ENCODE data around the gene PPM1N. TPM values are rescaled to one million over a fixed set of nuclear protein-coding genes. Genes with fewer than 3 reads are reported as not detected.

PPM1N gene, protein sequence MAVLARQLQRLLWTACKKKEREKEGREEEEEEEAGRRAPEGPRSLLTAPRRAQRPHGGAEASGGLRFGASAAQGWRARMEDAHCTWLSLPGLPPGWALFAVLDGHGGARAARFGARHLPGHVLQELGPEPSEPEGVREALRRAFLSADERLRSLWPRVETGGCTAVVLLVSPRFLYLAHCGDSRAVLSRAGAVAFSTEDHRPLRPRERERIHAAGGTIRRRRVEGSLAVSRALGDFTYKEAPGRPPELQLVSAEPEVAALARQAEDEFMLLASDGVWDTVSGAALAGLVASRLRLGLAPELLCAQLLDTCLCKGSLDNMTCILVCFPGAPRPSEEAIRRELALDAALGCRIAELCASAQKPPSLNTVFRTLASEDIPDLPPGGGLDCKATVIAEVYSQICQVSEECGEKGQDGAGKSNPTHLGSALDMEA
- total RNA-seq (2014; rRNA removed; shearing (Covaris generic)): 1.6 and 2.0 TPM in 2 replicates
- polyA plus RNA-seq (2014; cell fraction: nucleus; rRNA removed): 1.6 and 3.0 TPM in 2 replicates

DNA sequence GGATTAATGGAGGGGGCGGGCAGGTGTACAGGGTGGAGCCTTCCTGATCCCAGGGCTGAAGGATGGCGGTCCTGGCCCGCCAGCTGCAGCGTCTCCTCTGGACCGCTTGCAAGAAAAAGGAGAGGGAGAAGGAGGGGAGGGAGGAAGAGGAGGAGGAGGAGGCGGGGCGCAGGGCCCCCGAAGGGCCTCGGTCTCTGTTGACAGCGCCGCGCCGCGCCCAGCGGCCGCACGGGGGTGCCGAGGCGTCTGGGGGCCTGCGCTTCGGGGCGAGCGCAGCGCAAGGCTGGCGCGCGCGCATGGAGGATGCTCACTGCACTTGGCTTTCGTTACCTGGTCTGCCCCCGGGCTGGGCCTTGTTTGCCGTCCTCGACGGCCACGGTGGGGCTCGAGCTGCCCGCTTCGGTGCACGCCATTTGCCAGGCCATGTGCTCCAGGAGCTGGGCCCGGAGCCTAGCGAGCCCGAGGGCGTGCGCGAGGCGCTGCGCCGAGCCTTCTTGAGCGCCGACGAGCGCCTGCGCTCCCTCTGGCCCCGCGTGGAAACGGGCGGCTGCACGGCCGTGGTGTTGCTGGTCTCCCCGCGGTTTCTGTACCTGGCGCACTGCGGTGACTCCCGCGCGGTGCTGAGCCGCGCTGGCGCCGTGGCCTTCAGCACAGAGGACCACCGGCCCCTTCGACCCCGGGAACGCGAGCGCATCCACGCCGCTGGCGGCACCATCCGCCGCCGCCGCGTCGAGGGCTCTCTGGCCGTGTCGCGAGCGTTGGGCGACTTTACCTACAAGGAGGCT, at the start of gene PPM1N:
Gene PPM1N, plus strand, starts transcription at position 33 of the 785 bp plus-strand sequence. Its CDS starts 30 bp downstream, at position 63.
- DNase-seq (ENCODE audit: extremely low read depth, low read depth): no peak

DNA sequence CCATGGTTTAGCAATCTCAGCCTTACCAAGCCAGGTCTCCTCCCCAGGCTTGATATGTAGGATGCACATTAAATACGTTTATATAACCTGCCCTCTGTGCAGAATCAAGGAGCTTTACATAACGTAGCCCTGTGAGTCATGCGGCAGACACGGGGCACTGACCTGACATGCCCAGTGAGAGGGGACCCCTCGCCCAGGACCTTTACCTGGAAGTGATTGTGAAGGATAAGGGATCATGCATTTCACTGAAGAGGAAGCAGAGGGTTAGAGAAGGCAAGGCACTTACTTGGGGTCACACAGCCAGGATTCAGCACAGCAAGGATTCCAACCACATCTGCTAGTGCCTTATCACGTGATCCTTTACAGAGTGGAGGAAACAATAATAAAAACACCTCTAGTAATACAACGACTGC, 49.4 kb upstream of the PPM1N start:
- no peak for DNase-seq (ENCODE audit: extremely low read depth, low read depth)

DNA sequence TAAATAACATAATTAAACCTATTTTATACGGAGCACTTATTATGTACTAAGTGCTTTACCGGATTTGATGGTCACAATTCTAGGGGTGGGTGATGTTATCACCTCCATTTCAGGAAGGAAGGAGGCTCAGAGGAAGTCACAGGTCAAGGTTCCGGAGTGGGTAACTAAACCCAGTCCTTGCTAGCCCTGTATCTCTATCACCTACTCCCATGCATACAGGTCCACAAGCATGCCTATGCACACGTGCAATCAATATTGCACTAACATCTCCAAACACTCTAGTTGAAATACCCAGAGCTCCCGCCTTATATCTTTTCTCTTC, 48.3 kb upstream of the PPM1N start:
- no peak for DNase-seq (ENCODE audit: extremely low read depth, low read depth)

DNA sequence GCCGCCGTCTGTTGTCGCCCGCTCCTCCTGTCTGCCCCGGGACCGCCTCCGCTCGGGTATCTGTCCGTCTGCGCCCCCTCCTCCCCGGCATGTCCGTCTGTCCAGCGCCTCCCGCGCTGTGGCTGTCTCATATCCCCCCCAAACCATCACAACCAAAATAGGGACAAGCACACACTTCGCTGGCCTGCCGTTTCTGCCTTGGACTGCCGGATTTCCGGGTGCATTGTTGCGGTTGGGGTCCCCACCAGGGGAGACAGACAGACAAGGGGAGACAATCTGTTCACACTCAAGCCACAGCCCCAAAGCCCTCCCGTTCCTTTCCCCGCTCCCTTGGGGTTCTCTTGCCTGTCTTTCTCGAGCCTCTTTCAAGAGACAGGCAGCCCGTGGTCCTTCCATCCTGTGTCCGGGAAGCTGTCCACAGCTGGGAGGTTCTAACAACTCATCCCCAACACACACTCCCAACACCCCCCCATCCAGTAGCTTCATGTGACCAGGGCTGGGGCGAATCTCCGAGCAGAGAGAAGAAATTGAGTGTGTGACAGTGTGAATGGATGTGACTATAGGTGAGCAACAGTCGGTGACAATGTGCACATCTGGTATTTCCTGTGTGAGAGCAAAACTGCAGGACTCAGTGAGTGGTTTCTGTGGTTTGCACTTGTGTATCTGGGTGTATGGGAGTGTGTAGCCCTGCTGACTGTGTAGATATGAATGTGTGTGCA, 47.0 kb upstream of the PPM1N start:
- no peak for DNase-seq (ENCODE audit: extremely low read depth, low read depth)

DNA sequence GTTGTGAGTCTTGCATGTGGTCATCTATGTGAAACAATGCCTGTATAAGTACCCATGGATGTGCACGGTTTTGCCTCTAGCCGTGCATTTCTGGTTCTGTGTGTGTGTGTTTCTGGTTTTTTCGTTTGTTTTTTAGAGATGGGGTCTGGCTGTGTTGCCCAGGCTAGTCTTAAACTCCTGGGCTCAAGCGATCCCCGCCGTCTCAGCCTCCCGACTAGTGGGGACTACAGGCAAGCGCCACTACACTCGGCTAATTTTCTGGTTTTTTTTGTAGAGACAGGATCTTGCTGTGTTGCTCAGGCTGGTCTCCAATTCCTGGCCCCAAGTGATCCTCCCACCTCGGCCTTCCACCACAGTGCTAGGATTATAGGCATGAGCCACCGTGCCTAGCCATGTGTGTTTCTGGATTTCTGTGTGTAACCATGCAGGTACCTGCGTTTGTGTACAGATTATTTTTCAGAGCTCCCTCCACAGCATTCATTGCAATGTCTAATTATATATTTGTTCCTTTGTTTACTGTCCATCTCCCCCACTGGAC, 46.3 kb upstream of the PPM1N start:
- no peak for DNase-seq (ENCODE audit: extremely low read depth, low read depth)

DNA sequence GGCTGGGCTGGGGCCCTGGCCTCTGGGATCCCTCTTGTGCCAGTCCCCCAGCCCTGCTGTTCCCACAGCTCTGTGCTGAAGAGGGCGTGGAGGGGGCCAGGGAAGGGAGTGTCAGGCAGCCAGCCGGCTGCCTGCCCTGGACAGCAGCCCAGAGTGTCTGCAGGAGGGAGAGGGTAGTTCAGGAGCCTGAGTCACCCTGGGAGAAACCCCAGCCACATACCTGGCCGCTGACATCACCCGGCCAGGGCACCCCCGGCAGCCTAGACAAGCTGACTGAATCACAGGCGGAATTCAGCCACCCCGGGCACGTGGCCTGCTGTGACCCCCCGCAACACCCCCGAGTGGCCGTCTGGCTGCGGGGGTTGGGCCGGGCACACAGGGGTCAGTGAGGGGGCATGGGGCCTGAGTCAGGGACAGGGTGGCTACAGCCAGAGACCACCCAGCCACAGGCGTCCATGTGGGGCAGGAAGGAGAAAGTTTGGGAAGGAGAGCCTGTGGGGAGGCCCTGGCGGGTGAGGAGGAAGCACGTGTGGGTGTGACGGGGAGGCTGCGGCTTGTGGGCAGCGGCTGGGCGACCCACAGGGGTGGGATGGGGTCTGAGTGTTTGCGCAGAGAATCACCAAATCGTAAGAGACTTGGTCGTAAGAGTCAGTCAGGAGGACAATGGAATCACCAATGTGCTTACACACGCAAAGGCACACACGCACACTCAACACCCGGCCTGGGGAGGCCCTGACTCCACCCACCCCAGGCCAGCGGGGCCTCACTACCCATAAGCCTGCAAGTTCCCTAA, 42.3 kb upstream of the PPM1N start:
- DNase-seq (ENCODE audit: extremely low read depth, low read depth): peak; percentile 81

DNA sequence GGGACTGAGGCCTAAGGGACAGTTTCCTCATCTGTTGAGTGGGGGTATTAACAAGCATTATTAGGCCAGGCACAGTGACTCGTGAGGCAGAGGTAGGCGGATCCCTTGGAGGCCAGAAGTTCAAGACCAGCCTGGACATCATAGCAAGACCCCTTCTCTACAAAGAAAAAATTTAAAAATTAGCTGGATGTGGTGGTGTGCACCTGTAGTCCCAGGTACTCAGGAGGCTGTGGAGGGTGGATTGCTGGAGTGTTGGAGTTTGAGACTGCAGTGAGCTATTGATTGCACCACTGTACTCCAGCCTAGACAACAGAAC, 41.8 kb upstream of the PPM1N start:
- DNase-seq (ENCODE audit: extremely low read depth, low read depth): no peak

DNA sequence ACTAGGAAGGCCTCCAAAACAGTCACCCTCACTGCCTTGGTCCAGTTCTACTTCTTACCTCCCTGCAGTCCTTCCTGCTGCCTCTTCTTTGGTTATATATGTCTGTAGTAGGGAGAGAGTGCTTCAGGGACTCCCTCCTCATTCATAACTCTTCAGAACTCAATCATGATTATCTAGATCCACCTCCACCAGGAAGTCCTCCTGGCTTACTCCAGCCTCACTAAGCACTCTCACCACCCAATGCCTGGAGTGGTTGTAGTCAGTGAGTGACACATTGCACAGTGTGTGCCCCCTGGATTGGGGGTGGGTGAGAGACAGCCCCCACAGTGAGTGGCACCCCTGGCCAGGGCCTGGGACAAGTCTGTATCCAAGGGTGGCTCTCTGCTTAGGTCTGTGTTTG, 40.5 kb upstream of the PPM1N start:
- no peak for DNase-seq (ENCODE audit: extremely low read depth, low read depth)

DNA sequence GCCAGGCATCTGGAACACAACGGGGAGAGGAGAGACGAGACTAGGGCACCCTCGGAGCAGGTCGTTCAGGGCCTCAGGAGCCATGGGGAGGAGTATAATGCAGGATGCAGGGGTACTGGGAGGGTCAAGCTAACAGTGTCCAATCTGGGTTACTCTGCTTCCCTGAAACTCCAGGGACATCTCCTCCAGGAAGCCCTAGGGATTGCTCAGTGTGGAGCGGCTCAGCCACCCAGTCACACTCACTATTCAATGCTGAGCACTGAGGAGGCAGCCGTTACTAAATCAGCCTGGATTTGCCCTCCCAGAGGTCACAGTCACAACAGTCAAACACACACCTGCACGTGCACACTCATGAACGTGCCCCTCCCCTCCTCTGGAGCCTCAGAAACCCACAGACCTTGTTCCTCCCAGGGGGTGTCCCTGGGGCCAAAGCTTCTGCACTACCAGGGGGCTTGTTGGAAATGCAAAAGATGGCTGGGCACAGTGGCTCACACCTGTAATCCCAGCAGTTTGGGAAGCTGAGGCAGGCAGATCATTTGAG, 37.4 kb upstream of the PPM1N start:
- no peak for DNase-seq (ENCODE audit: extremely low read depth, low read depth)

DNA sequence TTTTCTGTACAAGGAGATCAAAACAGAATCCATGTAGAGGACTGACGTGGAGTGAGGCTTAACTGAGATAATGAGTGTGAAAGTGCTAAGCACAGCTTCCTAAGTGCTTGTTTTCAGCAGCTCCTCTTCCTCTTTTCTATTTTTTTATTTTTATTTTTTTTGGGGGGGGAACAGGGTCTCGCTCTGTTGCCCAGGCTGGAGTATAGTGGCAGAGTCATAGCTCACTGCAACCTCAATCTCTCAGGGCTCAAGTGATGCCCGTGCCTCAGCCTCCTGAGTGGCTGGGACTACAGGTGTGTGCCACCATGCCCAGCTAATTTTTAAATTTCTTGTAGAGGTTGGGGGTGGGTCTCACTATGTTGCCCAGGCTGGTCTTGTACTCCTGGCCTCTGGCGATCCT, 36.1 kb upstream of the PPM1N start:
- no peak for DNase-seq (ENCODE audit: extremely low read depth, low read depth)

DNA sequence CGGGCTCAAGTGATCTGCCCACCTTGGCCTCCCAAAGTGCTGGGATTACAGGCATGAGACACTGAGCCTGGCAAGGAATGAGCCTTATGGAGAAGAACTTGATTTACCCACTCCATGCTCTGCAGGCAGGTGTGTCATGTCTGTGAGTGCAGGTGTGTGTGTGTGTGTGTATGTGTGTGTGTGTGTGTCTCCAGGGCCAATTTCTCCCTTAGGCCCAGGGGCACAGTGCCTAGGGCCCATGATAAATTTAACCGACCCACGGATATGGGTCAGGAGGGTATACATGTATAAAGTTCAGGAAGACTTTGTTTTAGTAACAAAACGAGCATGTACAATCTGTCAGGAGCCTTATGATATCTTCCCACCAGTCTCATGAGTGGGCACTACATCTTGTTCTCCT, 35.0 kb upstream of the PPM1N start:
- DNase-seq (ENCODE audit: extremely low read depth, low read depth): no peak

DNA sequence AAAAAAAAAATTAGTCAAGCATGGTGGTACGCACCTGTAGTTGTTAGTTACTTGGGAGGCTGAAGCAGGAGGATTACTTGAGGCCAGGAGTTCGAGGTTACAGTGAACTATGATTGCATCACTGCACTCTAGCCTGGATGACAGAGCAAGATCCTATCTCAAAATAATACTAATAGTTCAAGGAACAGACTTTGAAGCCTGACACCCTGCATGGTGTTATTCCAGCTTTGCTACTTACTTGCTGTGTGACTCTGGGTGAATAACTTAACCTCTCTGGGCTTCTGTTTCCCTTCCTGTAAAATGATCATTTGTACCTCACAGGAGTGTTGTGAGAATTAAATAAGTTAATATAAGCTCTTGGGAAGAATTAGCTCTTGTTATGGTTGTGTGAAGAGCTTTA, 34.0 kb upstream of the PPM1N start:
- no peak for DNase-seq (ENCODE audit: extremely low read depth, low read depth)

DNA sequence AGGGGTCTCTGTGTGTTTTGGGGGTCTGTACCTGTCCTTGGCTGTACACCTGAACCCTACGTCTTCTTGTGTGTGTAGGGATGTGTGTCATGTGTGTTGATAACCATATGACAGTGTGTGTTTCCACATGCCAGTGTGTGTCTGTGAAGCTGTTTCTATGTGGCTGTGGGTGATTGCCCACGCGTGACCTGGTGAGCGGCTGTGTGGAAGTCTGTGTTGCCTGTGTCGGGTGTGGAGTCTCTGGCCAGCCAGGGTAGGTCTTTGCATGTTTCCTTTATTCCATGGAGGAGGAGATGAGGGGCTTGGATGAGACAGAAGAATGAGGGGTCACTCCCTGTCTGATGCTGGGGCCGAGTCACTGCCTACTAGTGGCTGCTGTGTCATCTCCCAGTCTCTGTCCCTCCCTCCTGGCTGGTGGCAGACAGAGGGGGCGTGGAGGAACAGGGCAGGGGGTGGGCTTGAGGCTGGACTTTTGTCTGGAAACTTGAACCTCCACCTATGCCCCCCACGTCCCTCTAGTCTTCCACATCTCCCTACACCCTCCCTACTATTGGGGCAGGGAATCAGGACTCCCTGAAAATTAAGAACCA, 33.3 kb upstream of the PPM1N start:
- DNase-seq (ENCODE audit: extremely low read depth, low read depth): no peak

DNA sequence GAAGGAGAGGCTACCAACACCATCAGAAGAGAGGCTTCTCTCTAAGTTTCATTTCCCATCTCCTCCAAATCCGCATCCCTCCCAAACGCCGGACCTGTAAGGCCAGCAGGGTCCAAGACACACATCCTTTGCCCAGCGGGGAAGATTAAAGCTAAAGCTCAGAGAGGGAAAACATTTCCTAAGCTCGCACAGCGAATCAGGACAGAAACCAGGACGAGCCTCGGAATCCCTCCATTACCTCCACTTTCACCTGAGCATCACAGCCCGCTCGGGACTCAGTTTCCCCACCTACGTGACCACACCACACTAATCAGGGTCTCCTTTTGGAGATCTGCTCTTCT, 31.2 kb upstream of the PPM1N start:
- DNase-seq (ENCODE audit: extremely low read depth, low read depth): no peak

DNA sequence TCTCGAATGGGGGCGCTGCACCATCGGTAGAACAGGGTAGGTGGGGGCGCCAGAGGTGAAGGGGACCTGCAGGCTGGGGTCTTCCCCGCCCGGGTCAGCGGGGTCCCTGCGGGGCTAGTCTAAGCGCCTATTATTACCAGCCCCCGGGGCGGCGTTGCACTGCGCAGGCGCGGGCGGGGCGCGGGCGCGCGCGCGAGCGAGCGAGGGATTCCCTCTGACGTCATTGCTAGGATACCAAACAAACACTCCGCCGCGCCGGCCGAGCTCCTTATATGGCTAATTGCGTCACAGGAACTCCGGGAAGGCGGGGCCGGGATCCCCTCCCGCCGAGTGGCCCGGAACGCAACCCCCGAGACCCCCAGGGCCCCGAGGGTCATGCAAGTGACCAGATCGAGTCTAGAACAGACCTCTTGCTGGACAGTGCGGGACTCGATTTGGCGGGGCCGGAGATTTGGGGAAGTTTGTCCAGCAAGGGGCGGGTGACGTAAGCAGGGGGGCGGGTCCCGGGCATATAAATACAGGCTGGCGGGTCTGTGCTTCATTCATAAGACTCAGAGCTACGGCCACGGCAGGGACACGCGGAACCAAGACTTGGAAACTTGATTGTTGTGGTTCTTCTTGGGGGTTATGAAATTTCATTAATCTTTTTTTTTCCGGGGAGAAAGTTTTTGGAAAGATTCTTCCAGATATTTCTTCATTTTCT, 30.6 kb upstream of the PPM1N start, which contains the start of gene FOSB:
Gene FOSB, plus strand, starts transcription at position 541 of the 703 bp plus-strand sequence. CDS start 591 bp downstream, outside the sequence.
- peak; percentile 91 for DNase-seq (ENCODE audit: extremely low read depth, low read depth)

DNA sequence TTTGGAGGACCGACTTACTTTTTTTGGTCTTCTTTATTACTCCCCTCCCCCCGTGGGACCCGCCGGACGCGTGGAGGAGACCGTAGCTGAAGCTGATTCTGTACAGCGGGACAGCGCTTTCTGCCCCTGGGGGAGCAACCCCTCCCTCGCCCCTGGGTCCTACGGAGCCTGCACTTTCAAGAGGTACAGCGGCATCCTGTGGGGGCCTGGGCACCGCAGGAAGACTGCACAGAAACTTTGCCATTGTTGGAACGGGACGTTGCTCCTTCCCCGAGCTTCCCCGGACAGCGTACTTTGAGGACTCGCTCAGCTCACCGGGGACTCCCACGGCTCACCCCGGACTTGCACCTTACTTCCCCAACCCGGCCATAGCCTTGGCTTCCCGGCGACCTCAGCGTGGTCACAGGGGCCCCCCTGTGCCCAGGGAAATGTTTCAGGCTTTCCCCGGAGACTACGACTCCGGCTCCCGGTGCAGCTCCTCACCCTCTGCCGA, 30.0 kb upstream of the PPM1N start:
- no peak for DNase-seq (ENCODE audit: extremely low read depth, low read depth)

DNA sequence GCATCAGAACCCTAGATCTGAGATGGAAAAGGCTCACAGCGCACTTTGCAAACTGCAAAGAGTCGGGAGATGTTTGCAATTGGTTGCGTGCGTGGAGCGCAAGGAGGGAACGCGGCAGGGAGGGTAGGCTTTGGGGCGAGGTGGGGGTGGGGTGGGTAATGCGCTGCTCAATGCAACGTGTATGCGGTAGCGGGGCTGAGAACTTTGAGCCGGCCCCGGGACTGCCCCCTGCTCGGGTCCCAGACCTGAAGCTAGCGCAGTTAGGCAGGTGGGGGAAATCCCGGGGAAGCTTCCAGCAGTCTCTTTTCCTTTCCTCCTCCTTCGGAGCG, 29.5 kb upstream of the PPM1N start:
- DNase-seq (ENCODE audit: extremely low read depth, low read depth): no peak

DNA sequence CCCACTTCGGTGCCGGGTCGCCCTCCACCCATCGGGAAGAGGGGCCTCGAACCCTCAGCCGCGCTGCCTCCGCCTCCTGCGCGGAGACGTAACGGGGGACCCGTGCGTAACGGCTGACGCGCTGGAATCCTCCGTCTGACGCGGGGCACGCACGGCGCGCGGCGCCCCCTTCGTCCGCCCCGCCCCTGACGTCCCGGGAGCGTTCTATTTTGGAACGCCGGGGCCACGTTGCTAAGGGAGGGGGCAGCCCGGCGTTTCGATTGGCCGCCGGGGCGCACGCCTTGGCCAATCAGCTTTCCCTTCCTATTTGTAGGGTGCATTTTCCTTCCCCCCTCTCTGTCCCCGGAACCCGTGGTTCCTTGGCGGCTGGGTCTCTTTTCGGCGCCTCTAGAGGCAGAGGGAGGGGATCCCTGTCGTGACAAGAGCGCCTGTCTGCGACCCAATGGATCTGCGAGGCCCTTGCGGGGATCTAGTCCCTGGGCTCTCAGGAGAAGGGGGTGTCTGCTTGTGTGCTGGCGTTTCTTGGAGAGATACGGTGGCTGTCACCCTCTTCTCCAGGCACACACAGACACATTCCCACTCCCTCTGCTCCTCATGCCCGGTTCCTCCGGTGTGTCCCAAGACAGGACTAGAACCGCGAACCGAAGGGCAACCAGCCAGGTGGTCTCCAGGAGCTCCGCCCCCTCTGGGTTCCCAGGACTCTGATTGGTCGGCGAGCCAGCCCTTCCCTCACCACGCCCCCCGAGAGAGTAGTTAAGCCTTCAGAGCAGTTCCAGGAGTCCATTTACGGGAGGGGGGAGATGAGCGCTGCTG, 28.9 kb upstream of the PPM1N start:
- DNase-seq (ENCODE audit: extremely low read depth, low read depth): peak; percentile 87
